CD1c-positive myeloid dendritic cell (primary cell): Measurements from ENCODE around the gene ZNF747.
A peak's percentile ranks its signal among the peaks of the same experiment; 100 is the strongest.
"Not testable (repeated sequence)": the region's sequence is repeated elsewhere in the genome, so short reads cannot be mapped to it uniquely, and the experiment has no call there.

ENCODE experiments used
- DNase-seq: peaks from one replicate; pipeline ENCODE4 v3.0.0-alpha.2; 2016; ENCODE audit errors: extremely low spot score

ZNF747 gene

GRCh38 chr16:30557957-30558788, 23.5 kb upstream of the ZNF747 start, which contains the start of gene ZNF764:
TSS of gene ZNF764 (minus strand) at chr16:30558374. CDS start at chr16:30558182, 192 bp downstream.
- peak; percentile 99 for DNase-seq

GRCh38 chr16:30557707-30557956, 23.0 kb upstream of the ZNF747 start:
- DNase-seq = no peak

DNA sequence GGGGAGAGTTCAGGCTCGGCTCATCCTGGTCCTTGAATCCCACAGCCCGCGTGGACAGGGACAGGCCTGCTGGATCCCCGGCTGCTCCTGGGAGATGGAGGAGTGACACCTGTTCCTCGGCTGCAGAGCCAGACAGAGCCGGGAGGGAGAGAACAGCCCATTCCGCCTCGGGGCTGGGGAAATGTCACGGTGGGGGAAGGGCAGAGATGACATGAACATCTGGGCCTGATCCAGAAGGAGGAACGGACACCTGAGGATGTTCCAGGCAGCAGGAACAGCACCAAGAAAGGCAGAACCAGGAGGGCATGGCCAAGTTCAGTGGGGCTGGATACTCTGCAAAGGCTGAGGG, 21.4 kb upstream of the ZNF747 start:
- DNase-seq = no peak

DNA sequence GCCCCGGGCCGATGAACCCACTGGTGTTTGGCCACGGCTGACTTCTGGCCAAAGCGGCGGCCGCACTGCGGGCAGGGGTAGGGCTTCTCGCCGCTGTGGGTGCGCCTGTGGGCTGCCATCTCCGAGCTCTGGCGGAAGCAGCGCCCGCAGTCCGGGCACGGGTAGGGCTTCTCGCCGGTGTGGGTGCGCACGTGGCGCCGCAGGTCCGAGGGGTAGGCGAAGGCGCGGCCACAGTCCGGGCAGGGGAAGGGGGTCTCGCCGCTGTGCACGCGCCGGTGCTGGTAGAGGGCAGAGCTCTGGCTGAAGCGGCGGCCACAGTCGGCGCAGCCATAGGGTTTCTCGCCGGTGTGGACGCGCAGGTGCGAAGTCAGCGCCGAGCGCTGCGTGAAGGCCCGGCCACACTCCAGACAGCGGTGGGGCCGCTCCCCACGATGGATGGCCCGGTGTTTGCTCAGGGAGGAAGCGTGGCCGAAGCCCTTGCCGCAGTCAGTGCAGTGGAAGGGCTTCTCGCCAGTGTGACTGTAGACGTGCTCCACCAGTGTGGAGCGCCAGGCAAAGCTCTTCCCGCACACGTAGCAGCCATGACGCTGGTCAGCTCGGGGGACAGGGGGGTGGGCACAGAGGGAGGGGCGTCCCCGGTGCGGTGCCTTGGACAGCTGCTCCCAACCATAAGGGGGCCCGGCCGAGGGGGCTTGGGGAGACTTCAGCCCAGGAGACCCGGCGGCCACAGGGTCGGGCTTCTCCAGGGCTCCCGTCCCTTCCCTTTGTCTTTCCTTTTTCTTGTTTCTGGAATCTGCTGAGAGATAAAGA, 20.9 kb upstream of the ZNF747 start:
- DNase-seq = no peak

DNA sequence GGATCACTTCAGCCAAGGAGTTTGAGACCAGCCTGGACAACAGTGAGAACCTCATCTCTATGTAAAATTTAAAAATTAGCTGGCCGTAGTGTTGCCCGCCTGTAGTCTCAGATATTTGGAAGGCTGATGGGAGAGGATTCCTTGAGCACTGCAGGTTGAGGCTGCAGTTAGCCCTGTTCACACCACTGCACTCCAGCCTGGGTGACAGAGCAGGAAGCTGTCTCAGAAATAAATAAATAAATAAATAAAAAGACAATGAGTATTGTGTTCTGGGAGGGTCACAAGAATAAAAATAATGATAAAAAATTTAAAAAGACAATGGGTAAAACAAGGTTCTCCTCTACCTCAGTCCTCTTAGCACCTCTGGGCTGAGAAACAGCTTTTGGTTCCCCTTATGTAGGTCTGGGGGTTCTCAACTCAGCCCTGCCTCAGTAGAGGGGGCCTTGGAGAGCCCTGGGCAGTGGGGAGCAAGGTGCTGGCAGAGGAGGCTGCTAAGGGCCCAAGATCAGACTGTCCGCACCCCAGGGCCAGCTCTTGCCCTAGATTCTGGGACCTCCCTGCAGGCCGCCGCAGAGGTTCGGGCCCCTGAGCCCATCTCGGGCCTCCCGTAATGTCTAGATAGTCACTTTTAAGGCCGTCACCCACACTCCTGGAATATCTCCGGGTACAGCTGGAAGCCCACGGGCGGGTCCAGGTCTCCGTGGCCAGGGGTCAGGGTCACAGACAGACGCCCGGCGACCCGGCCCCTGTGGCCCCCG, 20.1 kb upstream of the ZNF747 start:
- no peak for DNase-seq

- DNase-seq = peak; percentile 39
These were observed 18.8 kb upstream of the ZNF747 start for GRCh38 chr16:30553393-30553899.

DNA sequence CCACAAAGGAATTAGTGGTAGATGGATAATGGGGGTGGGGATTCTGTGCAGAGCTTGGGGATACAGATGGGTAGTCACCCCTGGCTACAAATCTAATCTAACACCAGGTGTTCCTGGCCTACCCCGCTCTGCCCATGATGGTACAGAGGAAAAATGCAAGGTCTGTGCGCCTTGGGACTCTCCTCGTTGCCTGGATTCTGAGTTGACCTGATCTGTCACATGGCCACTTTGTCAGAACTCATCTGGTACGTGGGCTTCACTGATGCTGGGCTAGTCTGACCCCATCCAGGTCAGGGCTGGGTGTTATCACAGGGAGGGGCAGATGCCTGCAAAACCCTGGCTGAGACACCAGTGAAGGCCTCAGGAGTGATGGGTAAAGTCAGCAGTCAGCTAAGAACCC, 18.3 kb upstream of the ZNF747 start:
- no peak for DNase-seq

DNA sequence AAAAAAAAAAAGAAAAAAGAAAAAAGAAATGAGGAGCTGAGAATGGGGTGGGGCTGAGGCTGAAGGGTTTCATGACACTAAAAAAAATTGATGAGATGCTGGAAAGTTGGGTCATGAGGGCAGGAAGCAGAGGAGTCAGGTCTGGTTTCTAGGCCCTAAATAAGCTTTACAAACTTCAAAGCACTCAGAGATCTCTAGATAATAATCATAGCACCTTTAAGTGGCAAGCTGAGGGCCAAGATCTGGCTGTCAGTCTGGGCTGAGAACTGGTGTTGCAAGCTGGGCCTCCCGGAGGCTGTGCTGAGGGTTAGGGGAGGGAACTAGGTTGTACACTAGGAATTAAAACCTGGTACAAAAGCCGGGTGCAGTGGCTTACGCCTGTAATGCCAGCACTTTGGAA, 17.1 kb upstream of the ZNF747 start:
- peak; percentile 42 for DNase-seq

DNA sequence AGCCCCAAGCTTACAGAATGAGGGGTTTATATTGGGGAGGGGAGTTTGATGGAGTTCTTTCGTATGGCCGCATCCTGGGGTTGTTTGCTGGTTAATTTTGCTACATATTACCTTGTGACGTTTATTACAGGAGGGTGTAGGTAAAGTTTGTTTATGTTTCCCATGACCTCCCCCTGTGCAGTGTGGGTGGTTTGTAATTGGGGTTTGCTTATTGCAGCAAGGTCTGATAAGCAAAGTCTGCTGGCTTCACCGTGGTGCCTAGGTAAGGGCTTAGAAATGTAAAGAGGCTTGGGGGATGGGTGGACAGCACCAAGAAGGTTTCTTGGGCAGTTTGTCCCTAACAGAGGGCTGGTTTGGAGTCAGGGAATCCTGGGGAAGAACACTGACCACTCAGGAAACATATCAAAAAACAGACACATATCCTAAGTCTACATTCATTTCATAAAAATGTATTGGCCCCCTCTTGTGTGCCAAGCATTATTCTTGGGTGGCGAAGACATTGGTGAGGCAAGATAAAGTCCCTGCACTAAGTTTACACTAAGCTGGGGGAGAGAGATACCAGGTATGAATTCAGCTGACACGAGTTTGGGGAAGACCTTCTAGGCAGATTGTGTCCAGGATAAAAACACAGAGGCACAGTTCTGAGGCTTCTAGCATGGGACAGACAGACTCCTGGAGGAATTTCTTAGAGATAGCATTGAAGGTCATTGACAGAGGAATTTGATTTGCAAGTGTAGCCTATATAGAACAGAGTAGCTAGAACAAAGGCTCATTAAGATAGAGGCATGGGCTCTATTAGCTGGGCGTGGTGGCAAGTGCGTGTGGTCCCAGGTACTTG, 14.0 kb upstream of the ZNF747 start:
- DNase-seq = no peak

DNA sequence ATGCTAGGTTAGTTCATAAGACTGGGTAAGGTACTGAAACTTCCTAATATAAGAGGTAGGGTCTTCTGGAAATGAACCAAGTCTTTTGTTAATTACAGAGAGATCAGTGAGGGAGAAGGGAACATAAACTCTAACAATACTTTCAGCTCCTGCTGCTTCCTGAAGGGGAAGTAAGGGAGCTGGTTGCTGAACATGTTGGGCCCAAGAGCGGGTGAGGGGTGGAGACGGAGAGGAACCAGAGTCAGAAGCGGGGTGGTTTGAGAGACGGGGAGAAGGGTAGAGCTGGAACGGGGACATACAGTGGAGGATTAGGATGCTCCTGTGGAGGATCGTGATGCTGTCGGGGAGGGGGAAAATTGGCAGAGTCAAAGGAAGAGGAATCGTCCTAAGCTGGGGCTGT, 11.5 kb upstream of the ZNF747 start:
- peak; percentile 56 for DNase-seq

DNA sequence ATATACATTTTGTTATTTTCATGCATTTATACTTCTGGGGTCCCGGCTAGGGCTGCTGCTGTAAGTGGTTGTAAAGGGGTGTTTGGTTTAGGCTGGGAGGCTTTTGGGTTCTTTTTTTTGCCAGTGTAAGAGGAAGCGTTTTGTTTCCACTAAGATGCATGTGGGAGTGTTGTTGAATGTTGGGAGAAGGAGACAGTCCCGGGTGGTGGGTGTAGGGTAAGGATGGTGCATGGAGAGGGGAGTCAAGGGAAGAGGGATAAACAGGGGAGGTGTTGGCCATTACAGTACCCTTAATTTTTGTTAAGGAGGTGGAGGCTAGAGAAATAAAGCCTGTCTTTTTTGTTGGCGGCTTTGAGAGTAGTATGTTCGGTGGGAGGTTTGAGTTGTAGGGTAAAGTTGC, 8.4 kb upstream of the ZNF747 start:
- DNase-seq = no peak

- no peak for DNase-seq
These were observed 7.1 kb upstream of the ZNF747 start for GRCh38 chr16:30541502-30542329.

DNA sequence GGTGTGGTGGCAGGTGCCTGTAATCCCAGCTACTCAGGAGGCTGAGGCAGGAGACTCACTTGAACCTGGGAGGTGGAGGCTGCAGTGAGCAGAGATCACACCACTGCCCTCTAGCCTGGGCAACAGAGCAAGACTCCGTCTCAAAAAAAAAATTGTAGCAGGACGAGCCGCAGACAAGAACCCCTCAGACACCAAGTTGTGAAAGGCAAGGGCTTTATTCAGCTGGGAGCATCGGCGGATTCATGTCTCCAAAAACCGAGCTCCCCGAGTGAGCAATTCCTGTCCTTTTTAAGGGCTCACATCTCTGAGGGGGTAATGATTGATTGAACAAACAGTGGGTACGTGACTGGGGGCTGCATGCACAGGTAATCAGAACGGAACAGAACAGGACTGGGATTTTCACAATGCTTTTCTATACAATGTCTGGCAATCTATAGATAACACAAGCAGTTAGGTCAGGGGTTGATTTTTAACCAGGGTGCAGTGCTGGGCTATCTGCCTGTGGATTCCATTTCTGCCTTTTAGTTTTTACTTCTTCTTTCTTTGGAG, 6.3 kb upstream of the ZNF747 start:
- not testable (repeated sequence) for DNase-seq

DNA sequence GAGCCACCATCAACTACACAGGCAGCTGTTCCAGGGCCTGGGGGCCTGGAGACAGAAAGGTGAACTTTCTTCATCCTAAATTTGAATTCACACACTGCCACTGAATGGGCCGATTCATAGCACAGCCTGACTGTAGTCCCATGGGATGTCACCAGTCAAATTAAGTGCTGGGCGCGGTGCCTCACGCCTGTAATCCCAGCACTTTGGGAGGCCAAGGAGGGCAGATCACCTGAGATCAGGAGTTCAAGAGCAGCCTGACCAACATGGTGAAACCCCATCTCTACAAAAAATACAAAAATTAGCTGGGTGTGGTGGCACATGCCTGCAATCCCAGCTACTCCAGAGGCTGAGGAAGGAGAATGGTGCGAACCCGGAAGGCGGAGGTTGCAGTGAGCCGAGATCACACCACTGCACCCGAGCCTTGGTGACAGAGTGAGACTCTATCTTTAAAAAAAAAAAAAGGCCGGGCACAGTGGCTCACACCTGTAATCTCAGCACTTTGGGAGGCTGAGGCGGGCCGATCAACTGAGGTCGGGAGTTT, 5.4 kb upstream of the ZNF747 start:
- not testable (repeated sequence) for DNase-seq

DNA sequence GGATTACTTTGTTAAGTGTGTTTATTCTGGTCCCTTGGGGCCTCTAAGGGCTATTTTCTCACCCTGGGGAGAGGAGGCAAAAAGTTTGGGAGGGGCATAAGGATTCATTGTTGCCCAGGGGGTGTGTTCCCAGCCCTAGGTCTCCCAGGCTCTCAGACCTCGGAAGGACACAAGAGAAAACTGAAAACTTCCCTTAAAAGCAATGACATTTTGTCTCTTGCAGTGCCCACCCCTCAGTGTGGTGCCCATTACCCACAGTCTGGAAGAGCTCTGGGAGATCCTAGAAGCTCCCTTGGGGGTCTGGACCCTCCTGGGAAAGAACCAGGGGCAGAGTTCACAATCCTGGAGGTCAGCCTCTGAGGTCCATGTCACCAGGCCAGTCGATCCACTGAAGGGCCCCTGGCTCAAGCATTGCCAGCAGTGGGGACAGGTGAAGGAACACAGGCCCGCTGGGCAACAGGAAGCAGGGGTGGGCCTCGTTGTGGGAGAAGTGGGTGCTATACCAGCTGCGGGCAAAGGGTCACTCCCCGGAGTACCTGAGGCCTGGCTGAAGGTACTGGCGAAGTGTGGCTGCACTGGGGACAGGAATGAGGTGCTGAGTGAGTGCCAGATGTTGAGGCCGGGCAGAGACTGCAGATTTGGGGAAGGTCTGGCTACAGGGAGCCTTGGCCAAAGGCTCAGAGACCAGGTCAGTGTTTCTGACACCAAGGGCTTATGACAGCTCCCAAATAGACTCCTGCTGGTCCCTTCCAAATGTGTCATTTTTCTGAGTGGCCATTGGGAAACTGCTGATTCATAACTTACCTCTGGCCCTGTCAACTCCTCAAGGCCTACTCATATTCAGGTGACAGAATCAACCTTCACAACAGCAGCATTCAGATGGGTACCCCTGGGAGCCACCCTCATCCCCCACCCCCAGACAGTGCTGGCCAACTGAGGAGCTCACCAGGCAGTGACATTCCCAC, 4.6 kb upstream of the ZNF747 start:
- no peak for DNase-seq

DNA sequence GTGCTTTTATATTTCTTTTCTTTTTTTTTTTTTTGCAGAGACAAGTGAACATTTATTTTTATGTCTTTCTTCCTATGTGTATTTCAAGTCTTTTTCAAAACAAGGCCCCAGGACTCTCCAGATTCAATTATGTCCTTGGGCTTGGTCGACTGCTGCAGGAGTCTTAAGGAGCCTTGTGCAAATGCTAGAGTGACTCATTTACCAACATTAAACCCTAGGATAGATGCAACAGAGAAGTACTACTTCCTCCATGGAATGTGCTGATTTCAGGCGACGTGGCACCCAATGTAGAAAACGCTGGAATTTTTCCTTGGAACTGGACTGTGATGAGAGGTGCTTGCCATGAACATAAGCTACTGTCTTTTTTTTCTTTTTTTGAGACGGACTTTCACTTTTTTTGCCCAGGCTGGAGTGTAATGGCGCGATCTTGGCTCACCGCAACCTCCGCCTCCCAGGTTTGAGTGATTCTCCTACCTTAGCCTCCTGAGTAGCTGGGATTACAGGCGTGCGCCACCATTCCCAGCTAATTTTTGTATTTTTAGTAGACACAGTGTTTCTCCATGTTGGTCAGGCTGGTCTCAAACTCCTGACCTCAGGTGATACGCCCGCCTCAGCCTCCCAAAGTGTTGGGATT, 1.9 kb upstream of the ZNF747 start:
- peak; percentile 53 for DNase-seq

DNA sequence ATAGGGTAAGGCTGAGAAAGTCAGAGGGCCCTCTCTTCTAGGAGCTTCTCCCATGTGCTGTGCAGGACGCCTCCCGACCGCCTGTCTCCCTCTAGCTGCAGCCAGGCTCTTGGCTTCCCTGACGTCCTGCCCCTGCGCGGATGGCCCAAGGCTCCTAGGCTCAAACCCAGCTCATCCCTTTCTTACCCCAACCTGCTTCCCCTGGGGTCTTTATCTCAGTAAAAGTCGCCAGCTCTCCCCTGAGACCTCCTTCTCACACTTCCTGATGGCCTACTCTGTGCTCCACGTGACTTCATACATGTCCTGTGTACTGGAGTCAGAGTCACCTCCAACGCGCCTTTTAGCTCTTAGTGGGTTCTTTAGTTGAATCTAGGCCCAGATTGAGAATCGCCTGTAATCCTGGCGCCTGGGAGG, 1.1 kb upstream of the ZNF747 start:
- DNase-seq = peak; percentile 59

GRCh38 chr16:30535106-30535776, 583 bp upstream of the ZNF747 start:
- no peak for DNase-seq
